HepG2 (cell line): ENCODE measurements around the gene UHMK1. TPM values are rescaled to one million over a fixed set of nuclear protein-coding genes. Genes with fewer than 3 reads are reported as not detected.
A peak's percentile ranks its signal among the peaks of the same experiment; 100 is the strongest.

Source experiments
- CENPT ChIP-seq: sonication (generic); formaldehyde crosslinking; IDR thresholded peaks from 2 replicates; pipeline ENCODE4 v1.8.0; 2022; ENCODE audit warnings: low read depth, mild to moderate bottlenecking, moderate library complexity, missing genetic modification reagents
- ELF3 ChIP-seq: IDR thresholded peaks from 2 replicates; pipeline ENCODE4 v1.6.1; 2016; ENCODE audit warnings: missing genetic modification reagents, missing compliant biosample characterization
- FOSL1 ChIP-seq: sonication (generic); formaldehyde crosslinking; IDR thresholded peaks from 2 replicates; pipeline ENCODE4 v1.9.0; 2021; ENCODE audit warnings: missing genetic modification reagents, borderline replicate concordance
- FOSL2 ChIP-seq: sonication (generic); formaldehyde crosslinking; IDR thresholded peaks from 2 replicates; pipeline ENCODE4 v1.4.0; 2020; ENCODE audit warnings: missing genetic modification reagents
- PAF1 ChIP-seq: IDR thresholded peaks from 2 replicates; pipeline ENCODE4 v1.6.1; 2016; ENCODE audit warnings: missing genetic modification reagents, missing compliant biosample characterization
- POLR2G ChIP-seq: fragments of 200-400 bp; formaldehyde crosslinking; IDR thresholded peaks from 2 replicates; pipeline ENCODE4 v1.6.1; 2018; ENCODE audit warnings: mild to moderate bottlenecking, low read depth, low read length, moderate library complexity
- SETDB1 ChIP-seq: sonication (generic); formaldehyde crosslinking; IDR thresholded peaks from 2 replicates; pipeline ENCODE4 v1.5.1; 2020; ENCODE audit warnings: missing genetic modification reagents, mild to moderate bottlenecking, borderline replicate concordance
- SP2 ChIP-seq: sonication (generic); formaldehyde crosslinking; IDR thresholded peaks from 2 replicates; pipeline ENCODE4 v1.5.1; 2020; ENCODE audit warnings: mild to moderate bottlenecking, missing genetic modification reagents
- ZNF10 ChIP-seq: sonication (generic); formaldehyde crosslinking; IDR thresholded peaks from 2 replicates; pipeline ENCODE4 v1.4.0; 2020; ENCODE audit warnings: mild to moderate bottlenecking, low read depth, missing genetic modification reagents, borderline replicate concordance
- ZNF282 ChIP-seq: fragments of 450-650 bp; IDR thresholded peaks from 2 replicates; pipeline ENCODE4 v1.6.1; 2018; ENCODE audit not compliant: partially characterized antibody
- ZNF543 ChIP-seq: sonication (generic); formaldehyde crosslinking; IDR thresholded peaks from 2 replicates; pipeline ENCODE4 v1.4.0; 2020; ENCODE audit warnings: mild to moderate bottlenecking, missing genetic modification reagents
- polyA plus RNA-seq, 8 experiments: library from polyadenylated mRNA; depleted of rRNA in 3 of 8; stranded (reverse) in 7 of 8; unstranded in 1 of 8; fragments of >200 nt; fragmentation: Illumina TruSeq in 4 of 8; extraction: Trizol in 4 of 8; gene quantifications; 2 replicates each; pipeline versions ENCODE4 v1.2.1 to v1.2.3, GENCODE V29; 2011 to 2016; ENCODE audit warnings: low read depth in 4 of 8, missing spikeins in 1 of 8, mixed read lengths in 1 of 8; ENCODE audit not compliant: insufficient read depth in 1 of 8
- total RNA-seq, 5 experiments: library from RNA; depleted of rRNA; stranded (reverse); fragments of >200 nt; fragmentation: Illumina TruSeq; extraction: Trizol; gene quantifications; 2 replicates each; pipeline ENCODE4 v1.2.3, GENCODE V29; 2016; ENCODE audit warnings: low read depth in 1 of 5
- TF ChIP-seq, protein P1 (sequence below), 2 experiments: sonication (generic) in 1 of 2; formaldehyde crosslinking in 1 of 2; IDR thresholded peaks; 2 replicates each; pipeline versions ENCODE4 v1.4.0 to v1.6.1; 2016 to 2020; ENCODE audit warnings: borderline replicate concordance in 1 of 2, low read depth in 1 of 2, mild to moderate bottlenecking in 1 of 2, missing genetic modification reagents in 1 of 2
- TF ChIP-seq, protein P2 (sequence below), 2 experiments: fragments of 450-650 bp in 1 of 2; sonication (generic) in 1 of 2; formaldehyde crosslinking; IDR thresholded peaks; 2 replicates each; pipeline versions ENCODE4 v1.5.0 to v1.8.0; 2020 to 2022; ENCODE audit warnings: mild to moderate bottlenecking in 1 of 2, missing genetic modification reagents in 1 of 2
- TF ChIP-seq, protein P3 (sequence below): sonication (generic); formaldehyde crosslinking; IDR thresholded peaks from 2 replicates; pipeline ENCODE4 v1.4.0; 2020; ENCODE audit warnings: low read depth, mild to moderate bottlenecking, missing genetic modification reagents
- TF ChIP-seq, protein P4 (sequence below): sonication (generic); formaldehyde crosslinking; IDR thresholded peaks from 2 replicates; pipeline ENCODE4 v1.4.0; 2020; ENCODE audit warnings: missing genetic modification reagents
- TF ChIP-seq, protein P5 (sequence below): sonication (generic); formaldehyde crosslinking; IDR thresholded peaks from 2 replicates; pipeline ENCODE4 v1.5.1; 2020; ENCODE audit warnings: missing genetic modification reagents, mild to moderate bottlenecking, borderline replicate concordance

Gene UHMK1
- total and polyA plus RNA-seq, 2 of the 13 experiments (the other 11 are each of a cell fraction or from before 2014, with no cell fraction given) = 12.9 to 20.0 TPM

DNA sequence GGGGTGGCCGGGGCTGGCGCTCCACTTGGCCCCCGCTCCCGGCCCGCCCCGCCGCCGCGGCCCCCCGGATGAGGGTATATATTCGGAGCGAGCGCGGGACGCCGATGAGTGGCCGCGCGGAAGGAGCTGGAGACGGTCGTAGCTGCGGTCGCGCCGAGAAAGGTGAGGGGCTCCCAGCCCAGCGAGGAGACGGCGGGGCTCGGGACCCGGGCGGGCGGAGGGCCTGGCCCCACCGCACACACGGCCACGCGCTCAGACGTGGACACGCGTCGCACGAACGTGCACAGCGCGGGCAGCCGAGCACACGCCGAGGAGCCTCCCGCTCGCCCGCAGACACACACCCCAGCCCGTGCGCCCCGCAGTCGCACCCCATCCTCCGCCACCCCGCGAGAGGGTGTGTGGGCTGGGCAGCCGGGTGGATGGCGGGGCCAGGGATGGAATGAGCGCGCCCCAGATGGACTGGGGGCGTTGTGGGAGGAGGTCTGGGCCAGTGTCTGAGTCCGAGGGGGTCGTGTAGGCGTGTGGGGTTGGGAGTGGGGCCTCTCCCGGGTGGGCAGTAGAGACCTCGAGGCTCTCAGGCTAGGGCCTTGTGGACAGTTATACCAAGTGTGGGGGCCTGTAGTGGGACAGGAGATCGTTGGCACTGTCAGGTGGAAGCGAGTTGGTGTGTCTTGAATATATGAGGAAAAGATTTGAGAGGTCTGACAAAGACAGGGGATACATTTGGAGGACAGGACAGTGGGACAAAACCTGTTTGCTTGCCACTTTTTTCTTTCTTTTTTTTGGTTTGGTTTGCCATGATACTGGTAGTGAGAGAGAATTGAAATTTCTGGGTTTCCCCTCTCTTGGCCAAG lies 64.2 kb downstream of the UHMK1 start, which contains the start of gene UAP1 (continued):
- TF ChIP-seq, protein P1, sequence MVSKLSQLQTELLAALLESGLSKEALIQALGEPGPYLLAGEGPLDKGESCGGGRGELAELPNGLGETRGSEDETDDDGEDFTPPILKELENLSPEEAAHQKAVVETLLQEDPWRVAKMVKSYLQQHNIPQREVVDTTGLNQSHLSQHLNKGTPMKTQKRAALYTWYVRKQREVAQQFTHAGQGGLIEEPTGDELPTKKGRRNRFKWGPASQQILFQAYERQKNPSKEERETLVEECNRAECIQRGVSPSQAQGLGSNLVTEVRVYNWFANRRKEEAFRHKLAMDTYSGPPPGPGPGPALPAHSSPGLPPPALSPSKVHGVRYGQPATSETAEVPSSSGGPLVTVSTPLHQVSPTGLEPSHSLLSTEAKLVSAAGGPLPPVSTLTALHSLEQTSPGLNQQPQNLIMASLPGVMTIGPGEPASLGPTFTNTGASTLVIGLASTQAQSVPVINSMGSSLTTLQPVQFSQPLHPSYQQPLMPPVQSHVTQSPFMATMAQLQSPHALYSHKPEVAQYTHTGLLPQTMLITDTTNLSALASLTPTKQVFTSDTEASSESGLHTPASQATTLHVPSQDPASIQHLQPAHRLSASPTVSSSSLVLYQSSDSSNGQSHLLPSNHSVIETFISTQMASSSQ (IDR thresholded peaks at IDR 0.05; ENCODE audit: low read depth) = no peak
- TF ChIP-seq, protein P1 (CRISPR knock-in tag; IDR thresholded peaks at IDR 0.05; ENCODE audit: borderline replicate concordance) = no peak
- TF ChIP-seq, protein P2, sequence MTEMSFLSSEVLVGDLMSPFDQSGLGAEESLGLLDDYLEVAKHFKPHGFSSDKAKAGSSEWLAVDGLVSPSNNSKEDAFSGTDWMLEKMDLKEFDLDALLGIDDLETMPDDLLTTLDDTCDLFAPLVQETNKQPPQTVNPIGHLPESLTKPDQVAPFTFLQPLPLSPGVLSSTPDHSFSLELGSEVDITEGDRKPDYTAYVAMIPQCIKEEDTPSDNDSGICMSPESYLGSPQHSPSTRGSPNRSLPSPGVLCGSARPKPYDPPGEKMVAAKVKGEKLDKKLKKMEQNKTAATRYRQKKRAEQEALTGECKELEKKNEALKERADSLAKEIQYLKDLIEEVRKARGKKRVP (CRISPR knock-in tag; IDR thresholded peaks at IDR 0.05) = peak in 1 of 2 experiments; percentile 37; a peak in 1 of 4 replicates
- TF ChIP-seq ZNF543 (CRISPR knock-in tag) = no peak; the same call in 1 of the 2 replicates
- TF ChIP-seq ZNF282 = no peak
- TF ChIP-seq POLR2G = peak; percentile 92
- TF ChIP-seq CENPT (CRISPR knock-in tag) = 0 out of 2 replicates have a peak, but pooled peaks have one; percentile 81
- TF ChIP-seq PAF1 = no peak
- TF ChIP-seq FOSL2 (CRISPR knock-in tag) = peak; percentile 39; the same call in 1 of the 2 replicates
- TF ChIP-seq ZNF10 (CRISPR knock-in tag) = no peak
- TF ChIP-seq, protein P3, sequence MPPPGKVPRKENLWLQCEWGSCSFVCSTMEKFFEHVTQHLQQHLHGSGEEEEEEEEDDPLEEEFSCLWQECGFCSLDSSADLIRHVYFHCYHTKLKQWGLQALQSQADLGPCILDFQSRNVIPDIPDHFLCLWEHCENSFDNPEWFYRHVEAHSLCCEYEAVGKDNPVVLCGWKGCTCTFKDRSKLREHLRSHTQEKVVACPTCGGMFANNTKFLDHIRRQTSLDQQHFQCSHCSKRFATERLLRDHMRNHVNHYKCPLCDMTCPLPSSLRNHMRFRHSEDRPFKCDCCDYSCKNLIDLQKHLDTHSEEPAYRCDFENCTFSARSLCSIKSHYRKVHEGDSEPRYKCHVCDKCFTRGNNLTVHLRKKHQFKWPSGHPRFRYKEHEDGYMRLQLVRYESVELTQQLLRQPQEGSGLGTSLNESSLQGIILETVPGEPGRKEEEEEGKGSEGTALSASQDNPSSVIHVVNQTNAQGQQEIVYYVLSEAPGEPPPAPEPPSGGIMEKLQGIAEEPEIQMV (CRISPR knock-in tag) = no peak; the same call in 1 of the 2 replicates
- no peak for TF ChIP-seq ELF3 (CRISPR knock-in tag)
- TF ChIP-seq FOSL1 = no peak
- TF ChIP-seq, protein P4, sequence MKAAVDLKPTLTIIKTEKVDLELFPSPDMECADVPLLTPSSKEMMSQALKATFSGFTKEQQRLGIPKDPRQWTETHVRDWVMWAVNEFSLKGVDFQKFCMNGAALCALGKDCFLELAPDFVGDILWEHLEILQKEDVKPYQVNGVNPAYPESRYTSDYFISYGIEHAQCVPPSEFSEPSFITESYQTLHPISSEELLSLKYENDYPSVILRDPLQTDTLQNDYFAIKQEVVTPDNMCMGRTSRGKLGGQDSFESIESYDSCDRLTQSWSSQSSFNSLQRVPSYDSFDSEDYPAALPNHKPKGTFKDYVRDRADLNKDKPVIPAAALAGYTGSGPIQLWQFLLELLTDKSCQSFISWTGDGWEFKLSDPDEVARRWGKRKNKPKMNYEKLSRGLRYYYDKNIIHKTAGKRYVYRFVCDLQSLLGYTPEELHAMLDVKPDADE = no peak
- TF ChIP-seq, protein P5, sequence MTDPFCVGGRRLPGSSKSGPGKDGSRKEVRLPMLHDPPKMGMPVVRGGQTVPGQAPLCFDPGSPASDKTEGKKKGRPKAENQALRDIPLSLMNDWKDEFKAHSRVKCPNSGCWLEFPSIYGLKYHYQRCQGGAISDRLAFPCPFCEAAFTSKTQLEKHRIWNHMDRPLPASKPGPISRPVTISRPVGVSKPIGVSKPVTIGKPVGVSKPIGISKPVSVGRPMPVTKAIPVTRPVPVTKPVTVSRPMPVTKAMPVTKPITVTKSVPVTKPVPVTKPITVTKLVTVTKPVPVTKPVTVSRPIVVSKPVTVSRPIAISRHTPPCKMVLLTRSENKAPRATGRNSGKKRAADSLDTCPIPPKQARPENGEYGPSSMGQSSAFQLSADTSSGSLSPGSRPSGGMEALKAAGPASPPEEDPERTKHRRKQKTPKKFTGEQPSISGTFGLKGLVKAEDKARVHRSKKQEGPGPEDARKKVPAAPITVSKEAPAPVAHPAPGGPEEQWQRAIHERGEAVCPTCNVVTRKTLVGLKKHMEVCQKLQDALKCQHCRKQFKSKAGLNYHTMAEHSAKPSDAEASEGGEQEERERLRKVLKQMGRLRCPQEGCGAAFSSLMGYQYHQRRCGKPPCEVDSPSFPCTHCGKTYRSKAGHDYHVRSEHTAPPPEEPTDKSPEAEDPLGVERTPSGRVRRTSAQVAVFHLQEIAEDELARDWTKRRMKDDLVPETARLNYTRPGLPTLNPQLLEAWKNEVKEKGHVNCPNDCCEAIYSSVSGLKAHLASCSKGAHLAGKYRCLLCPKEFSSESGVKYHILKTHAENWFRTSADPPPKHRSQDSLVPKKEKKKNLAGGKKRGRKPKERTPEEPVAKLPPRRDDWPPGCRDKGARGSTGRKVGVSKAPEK (CRISPR knock-in tag) = no peak
- no peak for TF ChIP-seq SETDB1 (CRISPR knock-in tag)
- no peak for TF ChIP-seq SP2
